ENCODE data around the gene NISCH.

The NISCH gene

DNA sequence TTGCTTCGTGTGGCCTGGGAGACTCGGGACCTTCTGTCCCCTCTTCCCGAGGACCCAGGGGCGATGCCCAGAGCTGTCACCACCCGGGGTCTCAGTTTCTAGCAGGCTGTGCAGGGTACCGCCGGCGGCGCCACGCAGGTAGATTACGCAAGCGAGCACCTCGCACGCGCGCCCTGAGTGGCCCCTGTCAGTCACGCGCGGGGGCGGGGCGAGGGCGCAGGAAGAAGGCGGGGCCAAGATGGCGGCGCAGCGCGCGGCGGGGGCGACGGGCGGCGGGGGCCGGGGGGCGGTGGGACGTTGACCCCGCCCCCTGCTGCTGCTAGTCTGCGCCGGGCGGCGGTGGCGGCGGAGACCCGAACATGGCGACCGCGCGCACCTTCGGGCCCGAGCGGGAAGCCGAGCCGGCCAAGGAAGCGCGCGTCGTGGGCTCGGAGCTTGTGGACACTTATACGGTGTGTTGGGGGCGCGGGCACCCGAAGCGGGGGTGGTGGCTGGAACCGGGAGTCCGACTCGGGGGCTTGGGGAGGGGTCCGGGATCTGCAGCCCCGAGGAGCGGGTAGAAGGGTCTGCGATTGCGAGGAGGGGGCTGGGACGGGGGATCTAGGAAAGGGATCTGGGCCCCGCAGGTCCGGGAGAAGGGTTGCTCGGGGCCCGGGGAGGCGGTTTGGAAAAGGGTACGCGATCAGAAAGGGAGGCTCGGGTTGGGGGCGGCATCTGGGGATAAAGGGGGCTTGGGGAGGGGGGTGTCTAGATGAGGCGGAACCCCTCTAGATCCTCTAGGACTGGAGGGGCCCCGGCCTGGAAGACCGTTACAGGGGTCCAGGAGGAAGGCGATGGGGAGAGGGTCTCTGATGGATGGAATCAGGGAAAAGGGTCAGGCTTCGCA lies at the start of gene NISCH:
TSS of gene NISCH (plus strand) at position 322 of the 886 bp plus-strand sequence. CDS start at position 360, 38 bp downstream.
- ATAC-seq = peak; percentile 80
- TF ChIP-seq, protein P1, sequence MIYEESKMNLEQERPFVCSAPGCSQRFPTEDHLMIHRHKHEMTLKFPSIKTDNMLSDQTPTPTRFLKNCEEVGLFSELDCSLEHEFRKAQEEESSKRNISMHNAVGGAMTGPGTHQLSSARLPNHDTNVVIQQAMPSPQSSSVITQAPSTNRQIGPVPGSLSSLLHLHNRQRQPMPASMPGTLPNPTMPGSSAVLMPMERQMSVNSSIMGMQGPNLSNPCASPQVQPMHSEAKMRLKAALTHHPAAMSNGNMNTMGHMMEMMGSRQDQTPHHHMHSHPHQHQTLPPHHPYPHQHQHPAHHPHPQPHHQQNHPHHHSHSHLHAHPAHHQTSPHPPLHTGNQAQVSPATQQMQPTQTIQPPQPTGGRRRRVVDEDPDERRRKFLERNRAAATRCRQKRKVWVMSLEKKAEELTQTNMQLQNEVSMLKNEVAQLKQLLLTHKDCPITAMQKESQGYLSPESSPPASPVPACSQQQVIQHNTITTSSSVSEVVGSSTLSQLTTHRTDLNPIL (CRISPR knock-in tag; IDR thresholded peaks at IDR 0.05; ENCODE audit: low read depth) = no peak
- TF ChIP-seq ISL1 (CRISPR knock-in tag; IDR thresholded peaks at IDR 0.05) (no peak), PATZ1 (CRISPR knock-in tag; IDR thresholded peaks at IDR 0.05; ENCODE audit: borderline replicate concordance) (no peak), ZFP3 (CRISPR knock-in tag; IDR thresholded peaks at IDR 0.05) (no peak), PPARA (CRISPR knock-in tag; IDR thresholded peaks at IDR 0.05; ENCODE audit: borderline replicate concordance) (no peak), BACH2 (CRISPR knock-in tag; IDR thresholded peaks at IDR 0.05; ENCODE audit: borderline replicate concordance) (no peak), ESRRG (CRISPR knock-in tag; IDR thresholded peaks at IDR 0.05) (no peak), CSDC2 (CRISPR knock-in tag; IDR thresholded peaks at IDR 0.05) (no peak), ARNTL (CRISPR knock-in tag; IDR thresholded peaks at IDR 0.05; ENCODE audit: borderline replicate concordance, low read depth) (no peak), ZNF565 (CRISPR knock-in tag; conservative IDR thresholded peaks at IDR 0.05; ENCODE audit: low read depth) (no peak), ZFP30 (CRISPR knock-in tag; IDR thresholded peaks at IDR 0.05) (no peak), OSR1 (CRISPR knock-in tag; IDR thresholded peaks at IDR 0.05) (no peak), RARB (CRISPR knock-in tag; IDR thresholded peaks at IDR 0.05) (no peak), ZNF8 (CRISPR knock-in tag; IDR thresholded peaks at IDR 0.05) (no peak), ZNF70 (CRISPR knock-in tag; IDR thresholded peaks at IDR 0.05) (no peak)
- TF ChIP-seq, protein P2, sequence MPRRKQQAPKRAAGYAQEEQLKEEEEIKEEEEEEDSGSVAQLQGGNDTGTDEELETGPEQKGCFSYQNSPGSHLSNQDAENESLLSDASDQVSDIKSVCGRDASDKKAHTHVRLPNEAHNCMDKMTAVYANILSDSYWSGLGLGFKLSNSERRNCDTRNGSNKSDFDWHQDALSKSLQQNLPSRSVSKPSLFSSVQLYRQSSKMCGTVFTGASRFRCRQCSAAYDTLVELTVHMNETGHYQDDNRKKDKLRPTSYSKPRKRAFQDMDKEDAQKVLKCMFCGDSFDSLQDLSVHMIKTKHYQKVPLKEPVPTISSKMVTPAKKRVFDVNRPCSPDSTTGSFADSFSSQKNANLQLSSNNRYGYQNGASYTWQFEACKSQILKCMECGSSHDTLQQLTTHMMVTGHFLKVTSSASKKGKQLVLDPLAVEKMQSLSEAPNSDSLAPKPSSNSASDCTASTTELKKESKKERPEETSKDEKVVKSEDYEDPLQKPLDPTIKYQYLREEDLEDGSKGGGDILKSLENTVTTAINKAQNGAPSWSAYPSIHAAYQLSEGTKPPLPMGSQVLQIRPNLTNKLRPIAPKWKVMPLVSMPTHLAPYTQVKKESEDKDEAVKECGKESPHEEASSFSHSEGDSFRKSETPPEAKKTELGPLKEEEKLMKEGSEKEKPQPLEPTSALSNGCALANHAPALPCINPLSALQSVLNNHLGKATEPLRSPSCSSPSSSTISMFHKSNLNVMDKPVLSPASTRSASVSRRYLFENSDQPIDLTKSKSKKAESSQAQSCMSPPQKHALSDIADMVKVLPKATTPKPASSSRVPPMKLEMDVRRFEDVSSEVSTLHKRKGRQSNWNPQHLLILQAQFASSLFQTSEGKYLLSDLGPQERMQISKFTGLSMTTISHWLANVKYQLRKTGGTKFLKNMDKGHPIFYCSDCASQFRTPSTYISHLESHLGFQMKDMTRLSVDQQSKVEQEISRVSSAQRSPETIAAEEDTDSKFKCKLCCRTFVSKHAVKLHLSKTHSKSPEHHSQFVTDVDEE (CRISPR knock-in tag; IDR thresholded peaks at IDR 0.05) = no peak
- TF ChIP-seq, protein P3, sequence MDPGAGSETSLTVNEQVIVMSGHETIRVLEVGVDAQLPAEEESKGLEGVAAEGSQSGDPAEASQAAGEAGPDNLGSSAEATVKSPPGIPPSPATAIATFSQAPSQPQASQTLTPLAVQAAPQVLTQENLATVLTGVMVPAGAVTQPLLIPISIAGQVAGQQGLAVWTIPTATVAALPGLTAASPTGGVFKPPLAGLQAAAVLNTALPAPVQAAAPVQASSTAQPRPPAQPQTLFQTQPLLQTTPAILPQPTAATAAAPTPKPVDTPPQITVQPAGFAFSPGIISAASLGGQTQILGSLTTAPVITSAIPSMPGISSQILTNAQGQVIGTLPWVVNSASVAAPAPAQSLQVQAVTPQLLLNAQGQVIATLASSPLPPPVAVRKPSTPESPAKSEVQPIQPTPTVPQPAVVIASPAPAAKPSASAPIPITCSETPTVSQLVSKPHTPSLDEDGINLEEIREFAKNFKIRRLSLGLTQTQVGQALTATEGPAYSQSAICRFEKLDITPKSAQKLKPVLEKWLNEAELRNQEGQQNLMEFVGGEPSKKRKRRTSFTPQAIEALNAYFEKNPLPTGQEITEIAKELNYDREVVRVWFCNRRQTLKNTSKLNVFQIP (CRISPR knock-in tag; IDR thresholded peaks at IDR 0.05; ENCODE audit: borderline replicate concordance, low read depth) = no peak

DNA sequence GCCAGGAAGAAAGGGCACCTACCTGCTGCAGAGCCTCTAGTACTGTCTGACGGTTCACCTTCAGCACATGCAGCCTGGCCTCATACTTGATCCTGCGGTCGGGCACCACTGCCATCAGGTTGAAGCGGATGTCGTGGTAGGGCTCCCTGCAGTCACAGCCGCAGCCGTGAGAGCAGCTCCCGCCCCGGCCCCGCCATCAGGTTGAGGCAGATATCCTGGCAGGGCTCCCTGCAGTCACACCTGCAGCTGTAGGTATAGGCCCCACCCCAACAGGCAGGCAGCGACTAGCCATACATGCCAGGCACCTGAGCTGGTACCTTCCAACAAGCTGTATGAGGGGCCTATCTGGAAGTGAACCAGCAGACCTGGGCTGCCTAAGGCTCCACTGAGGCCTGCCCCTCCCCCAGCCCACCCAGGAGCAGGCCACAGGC lies 49.2 kb upstream of the NISCH start:
- no peak for ATAC-seq
- TF ChIP-seq, protein P1 (CRISPR knock-in tag; IDR thresholded peaks at IDR 0.05; ENCODE audit: low read depth) = no peak
- TF ChIP-seq ZNF70 (CRISPR knock-in tag; IDR thresholded peaks at IDR 0.05) = no peak
- no peak for TF ChIP-seq BACH2 (CRISPR knock-in tag; IDR thresholded peaks at IDR 0.05; ENCODE audit: borderline replicate concordance)
- no peak for TF ChIP-seq TCF4 (CRISPR knock-in tag; IDR thresholded peaks at IDR 0.05; ENCODE audit: borderline replicate concordance)
- TF ChIP-seq, protein P2 (CRISPR knock-in tag; IDR thresholded peaks at IDR 0.05) = no peak
- TF ChIP-seq ZFP30 (CRISPR knock-in tag; IDR thresholded peaks at IDR 0.05) = no peak
- TF ChIP-seq GLIS3 (CRISPR knock-in tag; IDR thresholded peaks at IDR 0.05) = no peak
- no peak for TF ChIP-seq PATZ1 (CRISPR knock-in tag; IDR thresholded peaks at IDR 0.05; ENCODE audit: borderline replicate concordance)
- no peak for TF ChIP-seq ISL1 (CRISPR knock-in tag; IDR thresholded peaks at IDR 0.05)
- no peak for TF ChIP-seq ARNTL (CRISPR knock-in tag; IDR thresholded peaks at IDR 0.05; ENCODE audit: borderline replicate concordance, low read depth)
- TF ChIP-seq ZFP3 (CRISPR knock-in tag; IDR thresholded peaks at IDR 0.05) = no peak
- TF ChIP-seq, protein P3 (CRISPR knock-in tag; IDR thresholded peaks at IDR 0.05; ENCODE audit: borderline replicate concordance, low read depth) = no peak
- no peak for TF ChIP-seq SNAI2 (CRISPR knock-in tag; IDR thresholded peaks at IDR 0.05)

Data from SK-N-SH treated with all-trans-retinoic acid at 6 μM for 48 hours (cell line).